Activated CD8-positive, alpha-beta T cell treated with anti-CD3 and anti-CD28 coated beads for 36 hours (primary cell): ENCODE data around the gene UTP4. TPM values are rescaled to one million over a fixed set of nuclear protein-coding genes. Genes with fewer than 3 reads are reported as not detected.

Source experiments
- ATAC-seq: fragments of 200-7000 bp; cut with Tn5 transposase; one replicate; pipeline ENCODE4 v1.10.0; 2021; ENCODE audit warnings: mild to moderate bottlenecking, moderate library complexity
- CTCF ChIA-PET: fragments of 350-600 bp; sonication (Branson Sonifier 250); formaldehyde crosslinking; loops from one replicate; lab custom pipeline; 2021; ENCODE audit warnings: antibody characterized with exemption; lab: Charles Lee
- POLR2A ChIA-PET: fragments of 350-600 bp; sonication (Branson Sonifier 250); formaldehyde crosslinking; loops from one replicate; lab custom pipeline; 2021; ENCODE audit warnings: antibody characterized with exemption; lab: Charles Lee
- DNase-seq: peaks from one replicate; pipeline ENCODE4 v3.0.0-alpha.2; 2020
- H3K27ac Mint-ChIP-seq: one replicate; pipeline ENCODE4 v1.8.0; 2021; ENCODE audit warnings: mild to moderate bottlenecking, mixed read lengths
- H3K27me3 Mint-ChIP-seq: one replicate; pipeline ENCODE4 v1.8.0; 2021; ENCODE audit warnings: mixed read lengths
- H3K36me3 Mint-ChIP-seq: one replicate; pipeline ENCODE4 v1.8.0; 2021; ENCODE audit warnings: low read depth, mixed read lengths
- H3K4me1 Mint-ChIP-seq: one replicate; pipeline ENCODE4 v1.8.0; 2021; ENCODE audit warnings: low read depth, mixed read lengths
- H3K4me3 Mint-ChIP-seq: one replicate; pipeline ENCODE4 v1.8.0; 2021; ENCODE audit warnings: mild to moderate bottlenecking, moderate library complexity, mixed read lengths
- H3K9me3 Mint-ChIP-seq: one replicate; pipeline ENCODE4 v1.8.0; 2021; ENCODE audit warnings: mixed read lengths
- intact Hi-C: fragments of 100-400 bp; cut with micrococcal nuclease; formaldehyde crosslinking; loops from one replicate; pipeline ENCODE4 v1.10.0; 2022
- total RNA-seq, 2 experiments: library from RNA; stranded (reverse); gene quantifications; one replicate each; pipeline ENCODE4 v1.2.3, GENCODE V29; 2021
- TF ChIP-seq, protein P1 (sequence below): fragments of 200-600 bp; IDR thresholded peaks from one replicate; pipeline ENCODE4 v1.8.0; 2022; ENCODE audit warnings: antibody characterized with exemption, mild to moderate bottlenecking

Gene UTP4
- total RNA-seq, 2 experiments from 2014 or later, result 112 to 121 TPM

DNA sequence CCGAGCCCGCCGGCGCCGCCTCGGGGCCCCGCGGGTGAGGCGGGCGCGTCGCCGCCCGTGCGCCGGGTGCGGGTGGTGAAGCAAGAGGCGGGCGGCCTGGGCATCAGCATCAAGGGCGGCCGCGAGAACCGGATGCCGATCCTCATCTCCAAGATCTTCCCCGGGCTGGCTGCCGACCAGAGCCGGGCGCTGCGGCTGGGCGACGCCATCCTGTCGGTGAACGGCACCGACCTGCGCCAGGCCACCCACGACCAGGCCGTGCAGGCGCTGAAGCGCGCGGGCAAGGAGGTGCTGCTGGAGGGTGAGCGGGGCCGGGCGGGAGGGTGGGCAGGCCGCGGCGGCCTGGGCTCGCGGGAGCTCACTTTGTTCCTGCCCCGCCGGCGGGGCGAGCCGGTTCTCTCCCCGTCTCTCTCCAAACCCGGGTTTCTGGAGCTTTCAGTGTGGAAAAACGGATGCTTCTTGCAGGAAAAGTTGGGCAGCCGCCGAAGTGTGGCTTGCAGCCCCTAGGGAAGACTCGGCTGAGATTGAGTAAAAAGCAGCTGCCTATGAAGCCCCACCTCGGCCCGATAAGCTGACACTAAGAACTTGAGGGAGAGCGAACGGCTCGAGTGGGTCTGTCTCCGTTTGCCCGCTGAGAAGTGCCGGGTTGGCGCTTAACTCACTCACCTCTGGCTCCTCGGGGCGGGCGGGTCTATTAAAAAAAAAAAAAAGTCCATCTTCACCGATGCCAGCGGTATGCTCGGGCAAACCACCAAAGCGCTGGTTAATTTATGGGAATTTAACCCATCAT lies 55.2 kb downstream of the UTP4 start:
- DNase-seq (peak; percentile 53), ATAC-seq (peak; percentile 19)
- Mint-ChIP-seq H3K36me3 (peaks cover 13% of the 10 kb centered on the region), H3K4me3 (peak overlapping the region; percentile 72), H3K9me3 (no peaks in the 10 kb centered on the region), H3K27me3 (no peaks in the 10 kb centered on the region), H3K4me1 (peaks cover 53% of the 10 kb centered on the region), H3K27ac (peak overlapping the region; percentile 75)
- ChIA-PET CTCF (interaction anchor here (0.5 to 2.8 kb wide), 10 partner anchors 10 to 151 kb away, joined by 3 to 9 read pairs (median 4); partner anchors contain the start of gene COG8), POLR2A (interaction anchor here (0.9 to 2.7 kb wide), 4 partner anchors 21 to 143 kb away, joined by 3 to 23 read pairs (median 4); partner anchors contain the start of genes CHTF8, PDF, UTP4 and VPS4A)
- TF ChIP-seq, protein P1, sequence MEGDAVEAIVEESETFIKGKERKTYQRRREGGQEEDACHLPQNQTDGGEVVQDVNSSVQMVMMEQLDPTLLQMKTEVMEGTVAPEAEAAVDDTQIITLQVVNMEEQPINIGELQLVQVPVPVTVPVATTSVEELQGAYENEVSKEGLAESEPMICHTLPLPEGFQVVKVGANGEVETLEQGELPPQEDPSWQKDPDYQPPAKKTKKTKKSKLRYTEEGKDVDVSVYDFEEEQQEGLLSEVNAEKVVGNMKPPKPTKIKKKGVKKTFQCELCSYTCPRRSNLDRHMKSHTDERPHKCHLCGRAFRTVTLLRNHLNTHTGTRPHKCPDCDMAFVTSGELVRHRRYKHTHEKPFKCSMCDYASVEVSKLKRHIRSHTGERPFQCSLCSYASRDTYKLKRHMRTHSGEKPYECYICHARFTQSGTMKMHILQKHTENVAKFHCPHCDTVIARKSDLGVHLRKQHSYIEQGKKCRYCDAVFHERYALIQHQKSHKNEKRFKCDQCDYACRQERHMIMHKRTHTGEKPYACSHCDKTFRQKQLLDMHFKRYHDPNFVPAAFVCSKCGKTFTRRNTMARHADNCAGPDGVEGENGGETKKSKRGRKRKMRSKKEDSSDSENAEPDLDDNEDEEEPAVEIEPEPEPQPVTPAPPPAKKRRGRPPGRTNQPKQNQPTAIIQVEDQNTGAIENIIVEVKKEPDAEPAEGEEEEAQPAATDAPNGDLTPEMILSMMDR, result no peak
- intact Hi-C loops, result no loop called here

DNA sequence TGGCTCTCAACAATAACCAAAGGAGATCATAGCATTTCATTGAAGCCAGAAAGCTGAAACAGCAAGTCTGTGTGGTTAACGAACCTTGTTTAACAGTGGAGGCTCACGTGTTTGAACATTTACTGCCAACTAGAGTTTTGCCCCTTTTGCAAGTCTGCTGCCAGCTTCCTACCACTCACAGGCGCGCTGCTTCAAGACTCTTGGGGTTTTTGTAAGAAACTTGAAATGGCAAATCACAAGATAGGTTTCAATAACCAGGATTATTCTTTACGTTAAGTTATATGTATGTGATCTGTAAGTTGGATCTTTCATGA lies 55.7 kb downstream of the UTP4 start:
- H3K9me3 Mint-ChIP-seq, result no peaks in the 10 kb centered on the region
- intact Hi-C loops, result no loop called here
- no peak for ATAC-seq
- peak overlapping the region; percentile 72 for H3K4me3 Mint-ChIP-seq
- ChIA-PET CTCF (interaction anchor here (0.7 to 2.8 kb wide), 8 partner anchors 10 to 151 kb away, joined by 3 to 9 read pairs (median 6); partner anchors contain the start of gene COG8), POLR2A (interaction anchor here (0.9 to 2.7 kb wide), 4 partner anchors 22 to 145 kb away, joined by 3 to 23 read pairs (median 3); partner anchors contain the start of genes PDF and VPS4A)
- H3K4me1 Mint-ChIP-seq, result peaks cover 53% of the 10 kb centered on the region
- DNase-seq, result peak; percentile 48
- H3K27me3 Mint-ChIP-seq, result no peaks in the 10 kb centered on the region
- TF ChIP-seq, protein P1, result no peak
- peaks cover 13% of the 10 kb centered on the region for H3K36me3 Mint-ChIP-seq
- peak overlapping the region; percentile 75 for H3K27ac Mint-ChIP-seq

DNA sequence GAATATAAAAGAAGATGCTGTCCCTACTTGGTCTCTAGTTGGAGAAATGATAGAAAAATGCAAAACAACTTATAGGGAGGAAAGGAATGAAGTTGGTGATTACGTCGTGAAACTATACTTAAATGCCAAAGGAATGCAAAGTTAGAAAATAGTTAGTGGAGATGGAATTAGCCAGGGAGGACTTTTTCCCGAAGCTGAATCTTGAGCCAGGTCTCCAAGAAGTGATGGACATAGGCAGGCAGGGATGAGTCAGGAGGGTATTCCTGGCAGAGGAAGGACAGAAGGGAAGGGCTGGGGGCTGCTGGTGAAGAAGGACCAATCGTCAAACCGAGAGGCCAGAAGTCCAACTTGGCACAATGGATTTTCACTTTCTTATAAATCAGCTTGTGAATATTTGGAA lies 56.3 kb downstream of the UTP4 start:
- no peak for ATAC-seq
- Mint-ChIP-seq H3K4me1 (peaks cover 52% of the 10 kb centered on the region), H3K27ac (peak overlapping the region; percentile 75), H3K27me3 (no peaks in the 10 kb centered on the region), H3K4me3 (peak overlapping the region; percentile 72), H3K9me3 (no peaks in the 10 kb centered on the region), H3K36me3 (peaks cover 13% of the 10 kb centered on the region)
- TF ChIP-seq, protein P1, result no peak
- intact Hi-C loops, result no loop called here
- ChIA-PET CTCF (interaction anchor here (0.6 to 2.8 kb wide), 9 partner anchors 9 to 150 kb away, joined by 3 to 9 read pairs (median 5); partner anchors contain the start of gene COG8), POLR2A (interaction anchor here (0.9 to 2.7 kb wide), 4 partner anchors 22 to 145 kb away, joined by 3 to 23 read pairs (median 3); partner anchors contain the start of genes PDF and VPS4A)
- no peak for DNase-seq

DNA sequence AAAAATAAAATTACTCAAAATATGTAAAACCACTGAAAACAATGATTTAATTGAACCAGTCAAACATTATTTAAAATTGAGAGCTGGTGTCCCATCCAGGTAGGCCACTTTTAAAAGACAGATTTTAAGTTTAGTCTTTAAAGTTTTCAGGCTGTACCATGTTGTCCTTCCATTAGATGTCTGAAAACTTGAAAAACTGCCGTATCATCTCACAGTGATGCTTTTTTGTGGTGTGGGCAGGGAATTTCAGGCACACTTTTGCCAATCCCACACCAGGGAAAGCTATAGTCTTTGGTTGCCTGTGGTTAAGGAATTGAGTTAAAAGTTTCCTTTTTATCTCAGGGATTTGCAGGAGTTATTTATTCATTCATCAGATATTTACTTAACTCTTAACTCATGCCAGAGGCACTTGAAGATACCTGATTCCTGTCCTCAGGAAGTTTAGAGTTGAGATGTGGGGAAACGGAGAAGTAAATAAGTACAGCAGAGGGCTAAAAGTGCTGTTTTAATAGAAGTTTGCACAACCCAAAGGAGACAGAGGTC lies 57.7 kb downstream of the UTP4 start:
- peaks cover 42% of the 10 kb centered on the region for H3K4me1 Mint-ChIP-seq
- TF ChIP-seq, protein P1, result no peak

More for the DNA sequence above, 57.7 kb downstream of the UTP4 start:
- no peak overlapping the region for H3K4me3 Mint-ChIP-seq
- no peaks in the 10 kb centered on the region for H3K27me3 Mint-ChIP-seq
- ATAC-seq, result no peak
- intact Hi-C loops, result no loop called here
- H3K9me3 Mint-ChIP-seq, result no peaks in the 10 kb centered on the region
- DNase-seq, result no peak
- POLR2A ChIA-PET, result interaction anchor here (1.2 kb wide), 1 partner anchor 24 kb away, joined by 3 read pairs; no protein-coding TSS in a partner anchor
- CTCF ChIA-PET, result interaction anchor here (2.3 kb wide), 1 partner anchor 26 kb away, joined by 7 read pairs; no protein-coding TSS in a partner anchor
- peaks cover 10% of the 10 kb centered on the region for H3K36me3 Mint-ChIP-seq
- no peak overlapping the region for H3K27ac Mint-ChIP-seq
